RWPE2 (cell line): ENCODE measurements around the gene TTC9.
A peak's percentile ranks its signal among the peaks of the same experiment; 100 is the strongest.

ENCODE experiments used
- ATAC-seq: fragments of 200-7000 bp; cut with Tn5 transposase; 3 replicates; pipeline ENCODE4 v1.9.1; 2021; ENCODE audit warnings: low read depth
- DNase-seq: peaks from one replicate; pipeline ENCODE4 v3.0.0-alpha.2; 2020; ENCODE audit warnings: low spot score
- H3K27ac ChIP-seq: fragments of 450-650 bp; 2 replicates; pipeline ENCODE4 v1.5.1; 2017; ENCODE audit warnings: mild to moderate bottlenecking; ENCODE audit not compliant: poor library complexity, severe bottlenecking
- H3K27me3 ChIP-seq: fragments of 250-450 bp; sonication (Bioruptor Pico); 2 replicates; pipeline ENCODE4 v1.5.1; 2021; ENCODE audit warnings: mild to moderate bottlenecking, moderate library complexity; ENCODE audit not compliant: insufficient read depth, poor library complexity, severe bottlenecking
- H3K36me3 ChIP-seq: fragments of 250-450 bp; sonication (Bioruptor Pico); 2 replicates; pipeline ENCODE4 v1.5.1; 2020; ENCODE audit warnings: low read depth, mild to moderate bottlenecking, moderate library complexity
- H3K4me1 ChIP-seq: fragments of 250-450 bp; sonication (Bioruptor Pico); 2 replicates; pipeline ENCODE4 v1.5.1; 2021; ENCODE audit warnings: mild to moderate bottlenecking, moderate library complexity; ENCODE audit not compliant: insufficient read depth, poor library complexity, severe bottlenecking
- H3K4me3 ChIP-seq: fragments of 250-450 bp; sonication (Bioruptor Pico); 2 replicates; pipeline ENCODE4 v1.5.1; 2021; ENCODE audit warnings: mild to moderate bottlenecking, moderate library complexity; ENCODE audit not compliant: severe bottlenecking
- H3K9me3 ChIP-seq: fragments of 250-450 bp; sonication (Bioruptor Pico); 2 replicates; pipeline ENCODE4 v1.5.1; 2021; ENCODE audit warnings: mild to moderate bottlenecking, moderate library complexity; ENCODE audit not compliant: severe bottlenecking
- TF ChIP-seq, protein P1 (sequence below): fragments of 450-650 bp; IDR thresholded peaks from one replicate; pipeline ENCODE4 v1.5.1; 2017; ENCODE audit warnings: mild to moderate bottlenecking, moderate library complexity; ENCODE audit not compliant: poor library complexity, severe bottlenecking

Gene TTC9

GRCh38 chr14:70641548-70642302 is at the start of gene TTC9:
Gene TTC9 (plus strand): TSS chr14:70641916. CDS start chr14:70642130, 214 bp downstream.
- peaks cover 9% of the 10 kb centered on the region for H3K27me3 ChIP-seq
- ATAC-seq, result peak; percentile 29
- no peaks in the 10 kb centered on the region for H3K36me3 ChIP-seq
- H3K4me1 ChIP-seq, result peaks cover 10% of the 10 kb centered on the region
- TF ChIP-seq, protein P1, sequence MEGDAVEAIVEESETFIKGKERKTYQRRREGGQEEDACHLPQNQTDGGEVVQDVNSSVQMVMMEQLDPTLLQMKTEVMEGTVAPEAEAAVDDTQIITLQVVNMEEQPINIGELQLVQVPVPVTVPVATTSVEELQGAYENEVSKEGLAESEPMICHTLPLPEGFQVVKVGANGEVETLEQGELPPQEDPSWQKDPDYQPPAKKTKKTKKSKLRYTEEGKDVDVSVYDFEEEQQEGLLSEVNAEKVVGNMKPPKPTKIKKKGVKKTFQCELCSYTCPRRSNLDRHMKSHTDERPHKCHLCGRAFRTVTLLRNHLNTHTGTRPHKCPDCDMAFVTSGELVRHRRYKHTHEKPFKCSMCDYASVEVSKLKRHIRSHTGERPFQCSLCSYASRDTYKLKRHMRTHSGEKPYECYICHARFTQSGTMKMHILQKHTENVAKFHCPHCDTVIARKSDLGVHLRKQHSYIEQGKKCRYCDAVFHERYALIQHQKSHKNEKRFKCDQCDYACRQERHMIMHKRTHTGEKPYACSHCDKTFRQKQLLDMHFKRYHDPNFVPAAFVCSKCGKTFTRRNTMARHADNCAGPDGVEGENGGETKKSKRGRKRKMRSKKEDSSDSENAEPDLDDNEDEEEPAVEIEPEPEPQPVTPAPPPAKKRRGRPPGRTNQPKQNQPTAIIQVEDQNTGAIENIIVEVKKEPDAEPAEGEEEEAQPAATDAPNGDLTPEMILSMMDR, result peak; percentile 6
- DNase-seq, result no peak
- H3K4me3 ChIP-seq, result peak within 1 kb of the TSS; percentile 97
- no peak within 1 kb of the TSS for H3K27ac ChIP-seq
- no peaks in the 10 kb centered on the region for H3K9me3 ChIP-seq

DNA sequence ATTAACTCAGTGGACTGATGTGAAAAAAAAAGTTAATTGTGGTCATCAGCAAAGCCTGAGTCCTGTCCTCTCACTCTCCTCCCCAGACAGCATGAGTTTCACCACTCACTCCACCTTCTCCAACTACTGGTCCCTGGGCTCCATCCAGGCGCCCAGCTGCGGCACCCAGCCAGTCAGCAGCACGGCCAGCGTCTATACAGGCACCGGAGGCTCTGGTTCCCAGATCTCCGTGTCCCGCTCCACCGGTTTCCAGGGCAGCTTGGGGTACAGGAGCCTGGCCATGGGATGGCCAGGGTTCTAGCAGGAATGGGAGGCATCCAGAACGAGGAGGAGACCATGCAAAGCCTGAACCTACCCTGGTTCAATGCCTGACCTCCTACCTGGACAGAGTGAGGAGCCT is 47.3 kb upstream of the TTC9 start:
- Histone ChIP-seq H3K36me3 (peaks cover 86% of the 10 kb centered on the region), H3K27me3 (no peaks in the 10 kb centered on the region), H3K9me3 (no peaks in the 10 kb centered on the region), H3K4me1 (peaks cover 9% of the 10 kb centered on the region), H3K27ac (no peak overlapping the region), H3K4me3 (no peak overlapping the region)
- DNase-seq, result peak; percentile 53
- no peak for ATAC-seq
- TF ChIP-seq, protein P1, result no peak

DNA sequence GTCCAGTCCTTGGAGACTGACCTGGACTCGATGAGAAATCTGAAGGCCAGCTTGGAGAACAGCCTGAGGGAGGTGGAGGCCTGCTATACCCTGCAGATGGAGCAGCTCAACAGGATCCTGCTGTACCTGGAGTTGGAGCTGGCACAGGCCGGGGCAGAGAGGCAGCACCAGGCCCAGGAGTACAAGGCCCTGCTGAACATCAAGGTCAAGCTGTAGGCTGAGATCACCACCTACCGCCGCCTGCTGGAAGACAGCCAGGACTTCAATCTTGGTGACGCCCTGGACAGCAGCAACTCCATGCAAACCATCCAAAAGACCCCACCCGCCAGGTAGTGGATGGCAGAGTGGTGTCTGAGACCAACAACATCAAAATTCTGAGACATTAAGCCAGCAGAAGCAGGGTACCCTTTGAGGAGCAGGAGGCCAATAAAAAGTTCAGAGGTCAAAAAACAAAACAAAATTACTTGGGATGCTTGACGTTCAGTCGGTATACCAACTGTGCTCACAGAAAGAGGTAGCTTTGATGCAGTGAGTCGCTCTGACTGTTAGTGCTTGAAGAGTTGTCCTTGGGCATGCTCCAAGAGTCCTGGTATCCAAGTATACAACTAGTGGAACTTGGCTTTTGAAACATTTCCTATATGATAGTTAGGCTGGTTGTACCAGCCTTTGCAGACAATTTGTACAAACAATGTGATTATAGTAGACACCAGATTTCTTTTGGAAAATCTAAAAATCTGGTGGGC is 46.1 kb upstream of the TTC9 start:
- TF ChIP-seq, protein P1, result no peak
- no peaks in the 10 kb centered on the region for H3K9me3 ChIP-seq
- ATAC-seq (no peak), DNase-seq (no peak)
- no peaks in the 10 kb centered on the region for H3K27me3 ChIP-seq
- H3K36me3 ChIP-seq, result peaks cover 75% of the 10 kb centered on the region
- no peak overlapping the region for H3K27ac ChIP-seq
- H3K4me1 ChIP-seq, result peaks cover 12% of the 10 kb centered on the region
- H3K4me3 ChIP-seq, result no peak overlapping the region

GRCh38 chr14:70597731-70598130 is 44.0 kb upstream of the TTC9 start:
- TF ChIP-seq, protein P1, result no peak
- Histone ChIP-seq H3K9me3 (no peaks in the 10 kb centered on the region), H3K36me3 (peaks cover 56% of the 10 kb centered on the region), H3K27me3 (no peaks in the 10 kb centered on the region), H3K27ac (no peak overlapping the region), H3K4me1 (peaks cover 12% of the 10 kb centered on the region), H3K4me3 (no peak overlapping the region)
- ATAC-seq, result no peak
- DNase-seq, result no peak

DNA sequence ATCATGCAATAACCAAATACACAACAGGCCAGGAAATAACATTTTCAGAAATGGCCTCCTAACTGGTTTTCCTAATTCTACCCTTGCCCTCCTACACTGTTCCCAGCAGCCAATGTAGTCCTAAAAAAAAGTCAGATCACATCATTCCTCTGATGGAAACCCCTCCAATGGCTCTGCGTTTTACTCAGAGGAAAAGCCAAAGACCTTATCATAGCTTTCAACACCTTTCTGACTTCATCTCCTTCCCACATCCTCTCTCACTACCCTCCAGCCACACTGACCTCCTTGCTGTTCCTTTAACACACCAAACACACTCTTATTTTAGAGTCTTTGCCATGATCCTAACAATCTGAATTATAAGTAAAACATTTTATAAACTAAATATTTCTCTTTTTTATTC is 42.4 kb upstream of the TTC9 start:
- peaks cover 12% of the 10 kb centered on the region for H3K4me1 ChIP-seq
- no peak for ATAC-seq

More for the DNA sequence above, 42.4 kb upstream of the TTC9 start:
- Histone ChIP-seq H3K9me3 (no peaks in the 10 kb centered on the region), H3K36me3 (peaks cover 40% of the 10 kb centered on the region), H3K27me3 (no peaks in the 10 kb centered on the region), H3K27ac (no peak overlapping the region), H3K4me3 (peak overlapping the region; percentile 79)
- TF ChIP-seq, protein P1, result no peak
- DNase-seq, result no peak
